GM12801 (cell line): ENCODE results near the gene ITPR1.

Experiments used
- CTCF ChIP-seq: IDR thresholded peaks from one replicate; pipeline ENCODE4 v1.5.1; 2011; ENCODE audit warnings: control low read depth; ENCODE audit not compliant: insufficient read length; ENCODE audit errors: extremely low read depth

The ITPR1 gene

GRCh38 chr3:4721511-4721911 lies 228.4 kb downstream of the ITPR1 start:
- no peak for TF ChIP-seq CTCF

- no peak for TF ChIP-seq CTCF
Observed at GRCh38 chr3:4722103-4722502, 229.0 kb downstream of the ITPR1 start.

DNA sequence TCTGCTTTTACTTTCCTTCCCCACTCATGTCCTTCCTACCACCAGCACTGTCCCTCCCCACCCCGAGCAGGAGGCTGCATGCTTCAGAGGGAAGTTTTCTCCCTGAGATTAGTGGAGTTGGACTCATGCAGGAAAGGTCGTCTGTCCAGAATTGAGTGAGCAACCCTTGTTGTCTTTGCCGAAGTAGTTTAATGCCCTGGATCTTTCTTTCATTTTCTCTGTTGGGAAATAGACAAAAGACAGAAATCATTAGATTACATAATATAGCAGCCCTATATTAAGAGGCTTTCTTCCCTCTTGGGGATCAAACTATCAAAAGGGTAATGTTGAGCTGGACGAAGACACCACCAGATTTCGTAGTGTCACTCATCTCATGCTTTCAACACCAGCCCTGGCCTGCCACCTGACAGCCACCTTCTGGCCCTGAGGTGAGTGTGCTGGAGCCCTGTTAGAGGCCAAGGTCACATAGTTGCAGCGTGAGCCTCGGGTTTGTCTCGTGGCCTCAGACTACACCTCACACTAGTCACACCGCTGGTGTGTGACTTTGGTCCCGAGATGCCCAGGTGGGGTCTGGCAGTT lies 231.0 kb downstream of the ITPR1 start:
- TF ChIP-seq CTCF = no peak

GRCh38 chr3:4726549-4726948 lies 233.4 kb downstream of the ITPR1 start:
- no peak for TF ChIP-seq CTCF

- no peak for TF ChIP-seq CTCF
Observed at GRCh38 chr3:4729061-4729973, 236.2 kb downstream of the ITPR1 start.

DNA sequence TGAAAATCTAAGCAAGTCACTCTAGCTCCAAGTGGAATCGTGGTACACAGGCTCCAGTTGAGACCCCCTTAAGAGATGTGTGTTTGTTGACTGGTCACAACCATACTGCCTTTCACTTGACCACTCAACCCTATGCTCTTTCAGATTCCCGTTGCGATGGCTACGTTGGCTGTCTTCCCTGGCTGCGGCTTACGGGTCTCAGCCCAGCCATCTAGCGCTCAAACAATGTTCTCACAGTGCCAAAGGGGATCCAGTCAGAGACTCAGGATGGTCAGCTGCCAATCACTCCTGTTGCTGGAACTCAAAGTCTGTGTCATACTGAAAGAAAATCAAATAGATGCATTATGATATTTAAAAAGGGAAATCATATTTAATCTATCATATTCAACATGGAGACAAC lies 237.6 kb downstream of the ITPR1 start:
- no peak for TF ChIP-seq CTCF

DNA sequence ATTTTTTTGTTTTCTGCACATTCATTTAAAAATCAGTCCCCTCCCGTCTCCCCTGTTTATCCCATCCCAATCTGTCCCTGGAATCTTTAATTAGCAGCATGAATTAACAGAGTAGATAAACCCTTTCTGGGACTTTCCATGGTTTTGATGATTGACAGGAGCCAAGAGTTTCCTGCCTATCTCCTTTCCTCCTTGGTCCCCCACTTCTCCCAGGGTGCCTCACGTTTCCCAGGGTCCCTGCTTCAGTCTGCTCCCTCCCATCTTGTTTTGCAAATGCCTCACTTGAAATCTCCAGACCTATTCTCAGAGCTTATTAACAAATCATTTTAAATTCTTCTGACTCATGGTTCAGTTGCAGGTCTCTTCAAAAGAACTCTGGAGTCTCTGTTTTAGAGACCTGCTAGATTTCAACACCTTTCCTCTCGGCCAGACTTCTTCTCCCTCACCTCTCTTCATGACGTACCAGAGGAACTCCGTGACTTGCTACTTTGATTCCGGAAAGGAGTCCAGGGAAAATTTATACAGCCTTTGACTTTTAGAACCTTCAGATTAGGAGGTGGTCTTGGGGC lies 238.5 kb downstream of the ITPR1 start:
- TF ChIP-seq CTCF = no peak
